Measurements from ENCODE around the gene DCAF10. TPM values are rescaled to one million over a fixed set of nuclear protein-coding genes. Genes with fewer than 3 reads are reported as not detected.
A peak's percentile ranks its signal among the peaks of the same experiment; 100 is the strongest.

DCAF10 gene
- total and polyA plus RNA-seq, 2 of the 8 experiments (the other 6 are each of a cell fraction or from before 2014, with no cell fraction given) = 7.1 to 15.0 TPM

- Histone ChIP-seq H3K18ac (ENCODE audit: extremely low read depth, low read length) (no peak overlapping the region; the same call in 1 of the 2 replicates), H2BK5ac (ENCODE audit: low read depth, low read length) (no peak overlapping the region), H3K56ac (replicated peaks; ENCODE audit: insufficient read length, low read depth, low read length) (no peak overlapping the region), H2BK15ac (ENCODE audit: low read length) (peak overlapping the region; percentile 16; the same call in 1 of the 2 replicates), H2BK20ac (ENCODE audit: low read length) (no peak overlapping the region), H3K4me2 (ENCODE audit: insufficient read depth in 1 of 2, low read depth in 2 of 2, low read length in 2 of 2) (no peak overlapping the region), H3K27me3 (replicated peaks in 1 of 4; ENCODE audit: control insufficient read depth in 3 of 4, extremely low read depth in 1 of 4, insufficient read depth in 3 of 4, low read length in 3 of 4) (no peaks in the 10 kb centered on the region), H2AFZ (ENCODE audit: low read length) (no peak overlapping the region), H3K27ac (ENCODE audit: low read depth, low read length) (no peak overlapping the region), H3K4me1 (replicated peaks in 1 of 4; ENCODE audit: control insufficient read depth in 3 of 4, insufficient read depth in 4 of 4, low read length in 3 of 4) (peaks cover 0 to 4% (median 2%) of the 10 kb centered on the region in 4 experiments; a peak in 2 of 7 replicates), H2BK120ac (replicated peaks; ENCODE audit: low read depth, low read length) (no peak overlapping the region), H4K8ac (ENCODE audit: extremely low read depth, insufficient read depth, low read length) (no peak overlapping the region), H3K4me3 (ENCODE audit: extremely low read depth in 1 of 4, insufficient read depth in 2 of 4, low read depth in 3 of 4, low read length in 4 of 4) (no peak overlapping the region), H2BK12ac (ENCODE audit: low read depth, low read length) (0 out of 2 replicates have a peak overlapping the region, but pooled peaks have one; percentile 39), H4K5ac (ENCODE audit: insufficient read length, low read depth, low read length) (no peak overlapping the region), H3K79me2 (ENCODE audit: control insufficient read depth in 1 of 2, insufficient read depth in 2 of 2, low read length in 2 of 2) (no peaks in the 10 kb centered on the region), H3K23ac (ENCODE audit: insufficient read length) (no peak overlapping the region), H3K9ac (replicated peaks in 1 of 4; ENCODE audit: extremely low read depth in 1 of 4, low read depth in 3 of 4, low read length in 3 of 4) (no peak overlapping the region), H4K91ac (replicated peaks; ENCODE audit: insufficient read length, low read length) (no peak overlapping the region), H3K4ac (replicated peaks; ENCODE audit: insufficient read length, low read depth, low read length) (no peak overlapping the region), H4K20me1 (replicated peaks in 1 of 2; ENCODE audit: control insufficient read depth in 1 of 2, insufficient read depth in 2 of 2, low read length in 2 of 2) (no peaks in the 10 kb centered on the region), H3K23me2 (ENCODE audit: low read depth, low read length) (no peaks in the 10 kb centered on the region), H3K79me1 (ENCODE audit: low read depth, low read length) (no peaks in the 10 kb centered on the region), H3K36me3 (ENCODE audit: control insufficient read depth in 2 of 4, insufficient read depth in 4 of 4, low read length in 3 of 4) (no peaks in the 10 kb centered on the region; a peak in 1 of 8 replicates), H3K9me3 (ENCODE audit: insufficient read depth in 2 of 2, low read depth in 1 of 2, low read length in 1 of 2) (no peaks in the 10 kb centered on the region), H2AK5ac (ENCODE audit: low read depth, low read length) (no peak overlapping the region), H3K14ac (ENCODE audit: insufficient read length) (no peak overlapping the region)
- ChIA-PET CTCF (ENCODE audit: partially characterized antibody) (interaction anchor here (0.8 to 4.5 kb wide), 22 partner anchors 10 to 486 kb away, joined by 3 to 31 read pairs (median 7); partner anchors contain the start of gene SLC25A51), POLR2A (ENCODE audit: partially characterized antibody) (interaction anchor here (0.7 kb wide), 1 partner anchor 114 kb away, joined by 3 read pairs; no protein-coding TSS in a partner anchor)
- WGBS, 2 experiments (ENCODE audit: extremely low coverage in 1 of 2, insufficient coverage in 1 of 2, insufficient read length in 1 of 2, insufficient replicate concordance in 2 of 2, low coverage in 1 of 2, low lambda C conversion rate in 2 of 2, missing lambda C conversion rate in 1 of 2) = 91% methylated on average over 6 of the region's 11 CpGs; no CpG with 5 or more reads in 1 of the 2 experiments
- no peak for TF ChIP-seq TAF7 (optimal IDR thresholded peaks at IDR 0.05; ENCODE audit: borderline replicate concordance, low read depth, low read length)
- no peak for TF ChIP-seq POU5F1 (IDR thresholded peaks at IDR 0.05; ENCODE audit: low read depth, low read length)
- TF ChIP-seq RNF2 (IDR thresholded peaks at IDR 0.05; ENCODE audit: borderline replicate concordance, low read depth, low read length, missing control alignments, poor library complexity, severe bottlenecking) = no peak
- no peak for TF ChIP-seq CEBPB (IDR thresholded peaks at IDR 0.05; ENCODE audit: low read depth, low read length)
- TF ChIP-seq CREB1 (IDR thresholded peaks at IDR 0.05) = no peak
- no peak for TF ChIP-seq RXRA (IDR thresholded peaks at IDR 0.05; ENCODE audit: insufficient read depth, low read depth, low read length)
- no peak for TF ChIP-seq CHD2 (IDR thresholded peaks at IDR 0.05; ENCODE audit: low read length)
- TF ChIP-seq SIX5 (IDR thresholded peaks at IDR 0.05; ENCODE audit: low read depth, low read length) = no peak
- no peak for TF ChIP-seq E2F6 (IDR thresholded peaks at IDR 0.05)
- TF ChIP-seq GTF2F1 (IDR thresholded peaks at IDR 0.05; ENCODE audit: borderline replicate concordance, low read depth, low read length) = no peak
- FAIRE-seq (no peak), DNase-seq (ENCODE audit: low read depth in 1 of 2, low spot score in 2 of 2) (no peak)
These were observed 114.2 kb downstream of the DCAF10 start for GRCh38 chr9:37914701-37915358.

All from H1 (cell line).